ENCODE results near the gene PSMD2.

PSMD2 gene

DNA sequence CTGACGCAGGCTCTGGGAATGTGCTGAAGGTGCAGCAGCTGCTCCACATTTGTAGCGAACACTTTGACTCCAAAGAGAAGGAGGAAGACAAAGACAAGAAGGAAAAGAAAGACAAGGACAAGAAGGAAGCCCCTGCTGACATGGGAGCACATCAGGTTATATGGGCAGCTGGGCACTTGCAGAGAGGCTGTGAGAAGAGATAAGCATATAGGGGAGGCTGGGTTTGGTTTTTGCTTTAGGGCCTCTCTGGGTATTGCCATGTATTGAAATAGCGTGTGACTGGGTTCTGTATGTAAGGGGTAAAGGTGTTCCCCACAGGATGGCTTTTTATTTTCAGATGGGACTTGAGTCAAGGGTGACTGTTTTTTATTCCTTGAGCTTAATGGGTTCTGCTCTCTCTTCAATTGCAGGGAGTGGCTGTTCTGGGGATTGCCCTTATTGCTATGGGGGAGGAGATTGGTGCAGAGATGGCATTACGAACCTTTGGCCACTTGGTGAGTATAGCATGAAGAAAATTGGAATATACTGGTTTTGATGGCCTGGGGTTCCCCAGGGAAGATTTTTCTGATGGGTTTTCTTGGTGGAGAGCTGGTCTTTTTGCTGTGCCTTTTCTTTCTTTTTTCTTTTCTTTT, 7.4 kb downstream of the PSMD2 start:
- Histone ChIP-seq H3K4me2 (ENCODE audit: low read depth, low read length, poor library complexity, severe bottlenecking) (no peak overlapping the region), H3K27me3 (ENCODE audit: low read length) (no peaks in the 10 kb centered on the region), H3F3A (ENCODE audit: insufficient read depth) (0 out of 2 replicates have a peak, but pooled peaks cover 7% of the 10 kb centered on the region), H3K9me3 (ENCODE audit: insufficient read depth, low read length) (no peaks in the 10 kb centered on the region), H3K9me2 (replicated peaks; ENCODE audit: insufficient read depth, low read length) (no peaks in the 10 kb centered on the region), H4K20me1 (ENCODE audit: low read depth, low read length) (no peaks in the 10 kb centered on the region), H3K36me3 (ENCODE audit: low read length) (no peaks in the 10 kb centered on the region; the same call in 1 of the 2 replicates), H2AFZ (ENCODE audit: low read depth, low read length, severe bottlenecking) (no peak overlapping the region), H3K79me2 (ENCODE audit: insufficient read depth, low read length) (no peaks in the 10 kb centered on the region), H3K4me3 (ENCODE audit: insufficient read depth, low read length, poor library complexity, severe bottlenecking) (no peak overlapping the region), H3K9ac (ENCODE audit: low read length) (no peak overlapping the region), H3K27ac (ENCODE audit: low read depth, low read length) (no peak overlapping the region)
- TF ChIP-seq EZH2phosphoT487 (conservative IDR thresholded peaks at IDR 0.05; ENCODE audit: low read length) (no peak), CTCF (IDR thresholded peaks at IDR 0.05; ENCODE audit: insufficient read depth, low read length, poor library complexity, severe bottlenecking) (no peak)

DNA sequence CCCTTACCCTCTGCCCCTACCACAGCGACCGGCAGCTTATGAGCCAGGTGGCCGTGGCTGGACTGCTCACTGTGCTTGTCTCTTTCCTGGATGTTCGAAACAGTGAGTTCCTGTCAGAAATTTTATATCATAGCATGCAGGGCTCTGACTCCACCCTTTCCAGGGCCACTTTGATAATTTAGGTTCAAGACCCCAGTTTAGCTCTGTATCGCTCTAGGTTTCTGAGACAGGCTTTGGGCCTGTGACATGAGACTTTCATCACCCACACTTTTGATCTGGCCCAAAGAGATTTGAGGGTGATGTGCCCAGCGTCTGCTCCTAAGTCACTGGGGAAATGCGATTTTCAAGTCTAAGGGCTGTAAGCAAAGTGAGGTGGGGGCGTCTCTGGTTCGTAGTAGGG, 8.9 kb downstream of the PSMD2 start:
- no peak overlapping the region for H3K4me3 ChIP-seq (ENCODE audit: insufficient read depth, low read length, poor library complexity, severe bottlenecking)
- H3K79me2 ChIP-seq (ENCODE audit: insufficient read depth, low read length): no peaks in the 10 kb centered on the region
- TF ChIP-seq CTCF (IDR thresholded peaks at IDR 0.05; ENCODE audit: insufficient read depth, low read length, poor library complexity, severe bottlenecking): no peak
- TF ChIP-seq EZH2phosphoT487 (conservative IDR thresholded peaks at IDR 0.05; ENCODE audit: low read length): no peak
- H3K9me2 ChIP-seq (replicated peaks; ENCODE audit: insufficient read depth, low read length): no peaks in the 10 kb centered on the region
- H3F3A ChIP-seq (ENCODE audit: insufficient read depth): 0 out of 2 replicates have a peak, but pooled peaks cover 7% of the 10 kb centered on the region
- no peaks in the 10 kb centered on the region for H3K27me3 ChIP-seq (ENCODE audit: low read length)
- no peaks in the 10 kb centered on the region for H4K20me1 ChIP-seq (ENCODE audit: low read depth, low read length)
- no peak overlapping the region for H3K4me2 ChIP-seq (ENCODE audit: low read depth, low read length, poor library complexity, severe bottlenecking)
- H2AFZ ChIP-seq (ENCODE audit: low read depth, low read length, severe bottlenecking): no peak overlapping the region
- H3K27ac ChIP-seq (ENCODE audit: low read depth, low read length): no peak overlapping the region
- no peaks in the 10 kb centered on the region for H3K9me3 ChIP-seq (ENCODE audit: insufficient read depth, low read length)
- H3K36me3 ChIP-seq (ENCODE audit: low read length): no peaks in the 10 kb centered on the region; the same call in 1 of the 2 replicates
- no peak overlapping the region for H3K9ac ChIP-seq (ENCODE audit: low read length)

GRCh38 chr3:184308744-184309143, 9.7 kb downstream of the PSMD2 start:
- no peak for TF ChIP-seq EZH2phosphoT487 (conservative IDR thresholded peaks at IDR 0.05; ENCODE audit: low read length)
- no peak for TF ChIP-seq CTCF (IDR thresholded peaks at IDR 0.05; ENCODE audit: insufficient read depth, low read length, poor library complexity, severe bottlenecking)
- H3F3A ChIP-seq (ENCODE audit: insufficient read depth): 0 out of 2 replicates have a peak, but pooled peaks cover 7% of the 10 kb centered on the region
- no peaks in the 10 kb centered on the region for H3K79me2 ChIP-seq (ENCODE audit: insufficient read depth, low read length)
- H4K20me1 ChIP-seq (ENCODE audit: low read depth, low read length): no peaks in the 10 kb centered on the region
- no peaks in the 10 kb centered on the region; the same call in 1 of the 2 replicates for H3K36me3 ChIP-seq (ENCODE audit: low read length)
- H3K9me3 ChIP-seq (ENCODE audit: insufficient read depth, low read length): no peaks in the 10 kb centered on the region
- H3K27ac ChIP-seq (ENCODE audit: low read depth, low read length): no peak overlapping the region
- H3K27me3 ChIP-seq (ENCODE audit: low read length): no peaks in the 10 kb centered on the region
- H3K9ac ChIP-seq (ENCODE audit: low read length): no peak overlapping the region
- no peak overlapping the region for H3K4me3 ChIP-seq (ENCODE audit: insufficient read depth, low read length, poor library complexity, severe bottlenecking)
- H2AFZ ChIP-seq (ENCODE audit: low read depth, low read length, severe bottlenecking): no peak overlapping the region
- H3K4me2 ChIP-seq (ENCODE audit: low read depth, low read length, poor library complexity, severe bottlenecking): no peak overlapping the region
- no peaks in the 10 kb centered on the region for H3K9me2 ChIP-seq (replicated peaks; ENCODE audit: insufficient read depth, low read length)
